Spleen (tissue), 11 donors: ENCODE results near the gene ITGB8. TPM values are rescaled to one million over a fixed set of nuclear protein-coding genes. Genes with fewer than 3 reads are reported as not detected.
A peak's percentile ranks its signal among the peaks of the same experiment; 100 is the strongest.

Experiments used
- DNase-seq: peaks from one replicate; pipeline ENCODE4 v3.0.0-alpha.2; 2020
- H3K27ac ChIP-seq, 8 donors: fragments of 200-600 bp; sonication (generic) in 7 of 8; 1 replicate in 4 of 8; 2 replicates in 4 of 8; pipeline versions ENCODE4 v1.5.0 to v1.8.0; 2016 to 2021; ENCODE audit warnings: inconsistent platforms in 4 of 8, mild to moderate bottlenecking in 4 of 8, moderate library complexity in 1 of 8
- H3K27me3 ChIP-seq, 7 donors: fragments of 200-600 bp; sonication (generic) in 6 of 7; replicated peaks in 1 of 7; 1 replicate in 4 of 7; 2 replicates in 3 of 7; pipeline versions ENCODE4 v1.5.0 to v1.8.0; 2016 to 2021; ENCODE audit warnings: inconsistent platforms in 3 of 7, mild to moderate bottlenecking in 1 of 7
- H3K36me3 ChIP-seq, 6 donors: fragments of 200-600 bp; sonication (generic) in 5 of 6; 1 replicate in 4 of 6; 2 replicates in 2 of 6; pipeline versions ENCODE4 v1.5.0 to v1.8.0; 2016 to 2021; ENCODE audit warnings: inconsistent platforms in 2 of 6
- H3K4me1 ChIP-seq, 6 donors: fragments of 200-600 bp; sonication (generic) in 5 of 6; 1 replicate in 3 of 6; 2 replicates in 3 of 6; pipeline versions ENCODE4 v1.5.0 to v1.8.0; 2016 to 2021; ENCODE audit warnings: inconsistent platforms in 3 of 6
- H3K4me3 ChIP-seq, 8 donors: fragments of 200-600 bp; sonication (generic) in 7 of 8; 1 replicate in 4 of 8; 2 replicates in 4 of 8; pipeline versions ENCODE4 v1.5.0 to v1.8.0; 2016 to 2021; ENCODE audit warnings: inconsistent platforms in 4 of 8, mild to moderate bottlenecking in 4 of 8, moderate library complexity in 2 of 8
- H3K9me3 ChIP-seq, 8 donors: fragments of 200-600 bp; sonication (generic) in 7 of 8; 1 replicate in 4 of 8; 2 replicates in 4 of 8; pipeline versions ENCODE4 v1.5.0 to v1.8.0; 2016 to 2021; ENCODE audit warnings: inconsistent platforms in 4 of 8
- CTCF ChIP-seq, 11 experiments: fragments of 200-600 bp in 7 of 11; fragments of 450-650 bp in 4 of 11; sonication (generic) in 4 of 11; IDR thresholded peaks in 8 of 11; conservative IDR thresholded peaks in 3 of 11; 1 replicate in 7 of 11; 2 replicates in 4 of 11; pipeline versions ENCODE4 v1.4.0 to v1.8.0; 2016 to 2021; ENCODE audit warnings: antibody characterized with exemption in 11 of 11, inconsistent platforms in 4 of 11, mild to moderate bottlenecking in 1 of 11
- POLR2A ChIP-seq, 3 donors: fragments of 450-650 bp; IDR thresholded peaks; one replicate each; pipeline ENCODE4 v1.5.1; 2017; ENCODE audit warnings: antibody characterized with exemption in 3 of 3, mild to moderate bottlenecking in 1 of 3
- POLR2AphosphoS5 ChIP-seq, 3 donors: sonication (generic); formaldehyde crosslinking; IDR thresholded peaks; one replicate each; pipeline ENCODE4 v1.5.1; 2017; ENCODE audit warnings: antibody characterized with exemption in 3 of 3
- whole genome bisulfite sequencing, 5 donors: extraction: QIAGEN DNeasy Blood & Tissue Kit in 3 of 5; methylation state at CpG; one replicate each; pipeline versions ENCODE4 v1.1.5 to v1.1.7; 2013 to 2018; 5-methylcytosine and 5-hydroxymethylcytosine counted together
- intact Hi-C: fragments of 100-400 bp; cut with DNase I; formaldehyde crosslinking; loops from one replicate; pipeline ENCODE4 v1.15.0; 2023; ENCODE audit warnings: low total_unique reads
- polyA plus RNA-seq, 3 donors: library from polyadenylated mRNA; stranded (reverse); fragments of 200-250 nt; gene quantifications; one replicate each; pipeline ENCODE4 v1.2.1, GENCODE V29; 2013
- total RNA-seq, 7 donors: library from RNA; depleted of rRNA in 3 of 7; stranded (reverse); fragments of >200 nt in 3 of 7; fragmentation: NEBNext Ultra II Directional in 4 of 7; extraction: Animal tissue kit (Norgen Biotek cat#: 25700) in 4 of 7; gene quantifications; one replicate each; pipeline versions ENCODE4 v1.1.0 to v1.2.1, GENCODE V29; 2016 to 2021
- donor health status: healthy with polysubstance abuse.
- donor health status: DM: no; HTN: no; CAD: no; lungs with moderate emphysema.
- donor health status: DM: no; HTN: no; CAD: no.
- donor health status: Bipolar disorder and iron deficiency.
- donor health status: healthy.
- donor health status: DM: no; HTN: no; CAD: no.
- donor health status: DM: yes; HTN: yes; CAD: no.

ITGB8 gene
- total and polyA plus RNA-seq, 10 donors = 0.11 to 1.1 (median 0.28) TPM

DNA sequence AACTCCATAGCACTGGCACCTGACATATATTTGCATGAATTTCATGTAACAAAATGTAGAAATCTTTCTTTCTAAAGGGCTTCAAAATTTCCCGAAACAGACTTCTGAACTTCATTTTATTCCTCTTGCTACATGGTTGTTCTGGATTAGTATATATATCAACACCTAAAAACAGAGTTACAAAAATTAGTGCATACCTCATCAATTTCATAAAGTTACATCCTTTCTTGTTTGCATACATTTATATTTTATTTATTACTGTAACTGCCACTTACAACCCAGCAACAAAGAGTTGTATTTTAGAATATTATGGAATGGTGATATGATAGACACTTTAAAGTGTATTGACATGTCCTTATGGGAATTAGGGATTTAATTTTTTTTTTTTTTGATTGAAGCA is 2.0 kb upstream of the ITGB8 start:
- Histone ChIP-seq H3K4me3 (no peak overlapping the region), H3K36me3 (no peaks in the 10 kb centered on the region), H3K27ac (no peak overlapping the region), H3K4me1 (peaks cover 0 to 33% (median 24%) of the 10 kb centered on the region in 6 donors), H3K9me3 (no peaks in the 10 kb centered on the region), H3K27me3 (peaks cover 0 to 65% (median 30%) of the 10 kb centered on the region in 7 donors)
- no peak for DNase-seq
- TF ChIP-seq POLR2A (IDR thresholded peaks at IDR 0.05) = no peak
- no peak for TF ChIP-seq POLR2AphosphoS5 (IDR thresholded peaks at IDR 0.05)
- TF ChIP-seq CTCF (IDR thresholded peaks at IDR 0.05 in 8 of 11, conservative IDR thresholded peaks at IDR 0.05 in 3 of 11) = no peak
- 96 to 100% (median 98%) methylated on average over 1 of the region's 1 CpG for WGBS, 5 donors
- intact Hi-C loops = no loop called here

GRCh38 chr7:20329389-20330238 is 1.1 kb upstream of the ITGB8 start:
- Histone ChIP-seq H3K36me3 (no peaks in the 10 kb centered on the region), H3K27me3 (peaks cover 0 to 73% (median 32%) of the 10 kb centered on the region in 7 donors), H3K27ac (peak overlapping the region in 3 of 8 donors; percentile 14 to 22 (median 16)), H3K4me1 (peaks cover 0 to 33% (median 24%) of the 10 kb centered on the region in 6 donors), H3K4me3 (peak overlapping the region; percentile 32 to 78 (median 54)), H3K9me3 (no peaks in the 10 kb centered on the region)
- TF ChIP-seq CTCF (IDR thresholded peaks at IDR 0.05 in 8 of 11, conservative IDR thresholded peaks at IDR 0.05 in 3 of 11) (no peak), POLR2AphosphoS5 (IDR thresholded peaks at IDR 0.05) (no peak), POLR2A (IDR thresholded peaks at IDR 0.05) (no peak)
- intact Hi-C loops = no loop called here
- peak; percentile 74 for DNase-seq
- WGBS, 5 donors = 6 to 10% (median 8%) methylated on average over 31 of the region's 31 CpGs

GRCh38 chr7:20330928-20331909 is 519 bp downstream of the ITGB8 start:
- DNase-seq = peak; percentile 87
- intact Hi-C loops = no loop called here

More at GRCh38 chr7:20330928-20331909, 519 bp downstream of the ITGB8 start:
- no peaks in the 10 kb centered on the region for H3K9me3 ChIP-seq
- no peaks in the 10 kb centered on the region for H3K36me3 ChIP-seq
- peak overlapping the region in 1 of 8 donors; percentile 16 for H3K27ac ChIP-seq
- peak overlapping the region; percentile 32 to 78 (median 54) for H3K4me3 ChIP-seq
- H3K27me3 ChIP-seq = peaks cover 0 to 83% (median 31%) of the 10 kb centered on the region in 7 donors
- TF ChIP-seq CTCF (IDR thresholded peaks at IDR 0.05 in 8 of 11, conservative IDR thresholded peaks at IDR 0.05 in 3 of 11) (peak in 1 of 11 experiments; percentile 15), POLR2A (IDR thresholded peaks at IDR 0.05) (no peak), POLR2AphosphoS5 (IDR thresholded peaks at IDR 0.05) (no peak)
- WGBS, 5 donors = 1% methylated on average over 32 to 92 of the region's 92 CpGs
- H3K4me1 ChIP-seq = peaks cover 0 to 33% (median 24%) of the 10 kb centered on the region in 6 donors
